K562 (cell line): Measurements from ENCODE around the gene SYPL2. TPM values are rescaled to one million over a fixed set of nuclear protein-coding genes. Genes with fewer than 3 reads are reported as not detected.

Experiments
- BCLAF1 ChIP-seq, 2 experiments: fragments of 450-650 bp in 1 of 2; IDR thresholded peaks; 2 replicates each; pipeline ENCODE4 v1.6.1; 2011 to 2017; ENCODE audit warnings: low read depth in 2 of 2, antibody characterized with exemption in 1 of 2, borderline replicate concordance in 1 of 2, low read length in 1 of 2, mild to moderate bottlenecking in 1 of 2, mixed read lengths in 1 of 2; ENCODE audit not compliant: control insufficient read depth in 1 of 2
- IFI16 ChIP-seq: fragments of 250-450 bp; sonication (Bioruptor Pico); IDR thresholded peaks from 2 replicates; pipeline ENCODE4 v2.1.2; 2022; ENCODE audit warnings: mild to moderate bottlenecking, inconsistent platforms
- MLLT1 ChIP-seq, 2 experiments: fragments of 450-650 bp; IDR thresholded peaks; 2 replicates each; pipeline ENCODE4 v1.6.1; 2016
- MXD1 ChIP-seq: fragments of 250-450 bp; sonication (Bioruptor Pico); IDR thresholded peaks from 2 replicates; pipeline ENCODE4 v1.8.0; 2021; ENCODE audit warnings: borderline replicate concordance, mild to moderate bottlenecking, moderate library complexity; ENCODE audit not compliant: poor library complexity, severe bottlenecking
- NFXL1 ChIP-seq: fragments of 450-650 bp; formaldehyde crosslinking; IDR thresholded peaks from 2 replicates; pipeline ENCODE4 v1.4.0; 2021; ENCODE audit warnings: mild to moderate bottlenecking
- PKNOX1 ChIP-seq: fragments of 450-650 bp; IDR thresholded peaks from 2 replicates; pipeline ENCODE4 v1.6.1; 2016
- PRPF4 ChIP-seq: fragments of 200-400 bp; formaldehyde crosslinking; IDR thresholded peaks from one replicate; pipeline ENCODE4 v1.6.1; 2017; ENCODE audit warnings: low read length, low read depth, mild to moderate bottlenecking; ENCODE audit not compliant: insufficient read depth, poor library complexity, severe bottlenecking
- RREB1 ChIP-seq: fragments of 250-450 bp; sonication (Bioruptor Pico); IDR thresholded peaks from 2 replicates; pipeline ENCODE4 v1.4.0; 2020
- TEAD1 ChIP-seq, 2 experiments: fragments of 450-650 bp in 1 of 2; sonication (generic) in 1 of 2; formaldehyde crosslinking; IDR thresholded peaks; 2 replicates each; pipeline versions ENCODE4 v1.4.0 to v1.8.0; 2020 to 2022; ENCODE audit warnings: mild to moderate bottlenecking in 2 of 2, missing genetic modification reagents in 1 of 2
- ZNF436 ChIP-seq: fragments of 250-450, 450-650 bp; sonication (Bioruptor Pico); formaldehyde crosslinking; IDR thresholded peaks from 2 replicates; pipeline ENCODE4 v1.7.0; 2020; ENCODE audit warnings: mild to moderate bottlenecking
- ZNF639 ChIP-seq, 2 experiments: fragments of 200-800 bp in 1 of 2; sonication (Bioruptor generic) in 1 of 2; sonication (generic) in 1 of 2; formaldehyde crosslinking in 1 of 2; IDR thresholded peaks in 1 of 2; conservative IDR thresholded peaks in 1 of 2; 2 replicates each; pipeline versions ENCODE4 v1.5.0 to v1.6.1; 2016 to 2020; ENCODE audit warnings: missing compliant biosample characterization in 1 of 2, missing genetic modification characterization in 1 of 2, missing genetic modification reagents in 1 of 2
- ZNF766 ChIP-seq: fragments of 200-800 bp; sonication (Bioruptor generic); conservative IDR thresholded peaks from 2 replicates; pipeline ENCODE4 v1.6.1; 2016; ENCODE audit warnings: missing genetic modification characterization, missing compliant biosample characterization
- ZNF830 ChIP-seq: fragments of 250-450 bp; sonication (Bioruptor Pico); IDR thresholded peaks from 2 replicates; pipeline ENCODE4 v1.5.0; 2021; ENCODE audit warnings: mild to moderate bottlenecking
- polyA plus RNA-seq, 8 experiments: library from polyadenylated mRNA; depleted of rRNA in 4 of 8; stranded (reverse) in 5 of 8; unstranded in 3 of 8; fragments of >200 nt; fragmentation: Nextera tagmentation in 2 of 8; fragmentation: Illumina TruSeq in 1 of 8; extraction: Ambion mirVana in 2 of 8; extraction: Trizol in 1 of 8; gene quantifications; 2 replicates each; pipeline versions ENCODE4 v1.2.1 to v1.2.3, GENCODE V29; 2011 to 2014; ENCODE audit warnings: inconsistent platforms in 1 of 8, missing spikeins in 1 of 8
- total RNA-seq, 7 experiments: library from RNA; depleted of rRNA in 6 of 7; stranded (reverse); fragments of >200 nt in 6 of 7; fragmentation: Illumina TruSeq in 2 of 7; extraction: Trizol in 2 of 7; gene quantifications; 2 replicates each; pipeline versions ENCODE4 v1.2.1 to v1.2.3, GENCODE V29; 2011 to 2021; ENCODE audit warnings: low replicate concordance in 1 of 7

SYPL2 gene
- total and polyA plus RNA-seq, 9 of the 15 experiments (the other 6 are each of a cell fraction or from before 2014, with no cell fraction given), result 0.03 to 0.20 (median 0.07) TPM; not detected in 2

GRCh38 chr1:109478806-109479205, 12.5 kb downstream of the SYPL2 start (continued):
- TF ChIP-seq ZNF639 (CRISPR knock-in tag; conservative IDR thresholded peaks at IDR 0.05 in 1 of 2, IDR thresholded peaks at IDR 0.05 in 1 of 2), result no peak
- TF ChIP-seq BCLAF1 (IDR thresholded peaks at IDR 0.05; ENCODE audit: borderline replicate concordance in 1 of 2, control insufficient read depth in 1 of 2, low read depth in 2 of 2, low read length in 1 of 2), result no peak
- TF ChIP-seq RREB1, result no peak
- TF ChIP-seq PRPF4, result no peak
- TF ChIP-seq TEAD1 (CRISPR knock-in tag; IDR thresholded peaks at IDR 0.05), result 0 out of 4 replicates have a peak, but pooled peaks of 1 of the 2 experiments have one; percentile 47
- TF ChIP-seq ZNF766, result no peak
- TF ChIP-seq NFXL1 (CRISPR knock-in tag), result no peak
- TF ChIP-seq IFI16, result no peak
- TF ChIP-seq MXD1 (CRISPR knock-in tag), result no peak
- no peak for TF ChIP-seq ZNF830 (CRISPR knock-in tag)
- no peak for TF ChIP-seq PKNOX1
- no peak for TF ChIP-seq ZNF436 (CRISPR knock-in tag)
- TF ChIP-seq MLLT1 (IDR thresholded peaks at IDR 0.05), result no peak
